Stimulated activated CD4-positive, alpha-beta T cell treated with anti-CD3 and anti-CD28 coated beads, Interleukin-2, amount 100 ng/mL, for 48 hours (primary cell): Measurements from ENCODE around the gene NPTXR.

Experiments used
- DNase-seq, 2 donors: peaks; one replicate each; pipeline ENCODE4 v3.0.0-alpha.2; 2020

The NPTXR gene

GRCh38 chr22:38843657-38844314, at the start of gene NPTXR:
NPTXR (minus strand) TSS chr22:38844028.
- no peak for DNase-seq

- no peak for DNase-seq
These were observed 47.4 kb upstream of the NPTXR start for GRCh38 chr22:38891256-38891655.

- DNase-seq = no peak
These were observed 46.5 kb upstream of the NPTXR start for GRCh38 chr22:38890377-38890776.

- no peak for DNase-seq
These were observed 42.5 kb upstream of the NPTXR start for GRCh38 chr22:38886333-38886732.

GRCh38 chr22:38882972-38883622, 39.3 kb upstream of the NPTXR start:
- no peak for DNase-seq

- no peak for DNase-seq
These were observed 38.4 kb upstream of the NPTXR start for GRCh38 chr22:38881997-38882879.

GRCh38 chr22:38881464-38881871, 37.6 kb upstream of the NPTXR start:
- DNase-seq = no peak

GRCh38 chr22:38879961-38880360, 36.1 kb upstream of the NPTXR start:
- no peak for DNase-seq

- DNase-seq = no peak
These were observed 35.4 kb upstream of the NPTXR start for GRCh38 chr22:38879108-38879729.

- no peak for DNase-seq
These were observed 34.2 kb upstream of the NPTXR start for GRCh38 chr22:38878001-38878400.

GRCh38 chr22:38874529-38875222, 30.8 kb upstream of the NPTXR start:
- no peak for DNase-seq

GRCh38 chr22:38873469-38874411, 29.9 kb upstream of the NPTXR start:
- peak; percentile 54 to 63 for DNase-seq

- no peak for DNase-seq
These were observed 29.0 kb upstream of the NPTXR start for GRCh38 chr22:38872831-38873248.

- peak; percentile 95 for DNase-seq
These were observed 28.5 kb upstream of the NPTXR start, which contains the start of gene CBX6 for GRCh38 chr22:38872172-38872830. CBX6 (minus strand) TSS chr22:38872216; CDS start chr22:38872190, 26 bp downstream.

GRCh38 chr22:38871360-38872171, 27.7 kb upstream of the NPTXR start:
- DNase-seq = no peak

- DNase-seq = no peak
These were observed 27.0 kb upstream of the NPTXR start for GRCh38 chr22:38870791-38871359.

GRCh38 chr22:38870312-38870741, 26.5 kb upstream of the NPTXR start:
- peak; percentile 85 to 91 for DNase-seq

- DNase-seq = no peak
These were observed 25.8 kb upstream of the NPTXR start for GRCh38 chr22:38869663-38870062.

GRCh38 chr22:38868886-38869381, 25.1 kb upstream of the NPTXR start:
- peak; percentile 89 to 91 for DNase-seq
